ENCODE results near the gene SPATA31C1. TPM values are rescaled to one million over a fixed set of nuclear protein-coding genes. Genes with fewer than 3 reads are reported as not detected.

Gene SPATA31C1
- polyA plus RNA-seq, 2 of the 4 experiments (the other 2 are of a cell fraction), result not detected

DNA sequence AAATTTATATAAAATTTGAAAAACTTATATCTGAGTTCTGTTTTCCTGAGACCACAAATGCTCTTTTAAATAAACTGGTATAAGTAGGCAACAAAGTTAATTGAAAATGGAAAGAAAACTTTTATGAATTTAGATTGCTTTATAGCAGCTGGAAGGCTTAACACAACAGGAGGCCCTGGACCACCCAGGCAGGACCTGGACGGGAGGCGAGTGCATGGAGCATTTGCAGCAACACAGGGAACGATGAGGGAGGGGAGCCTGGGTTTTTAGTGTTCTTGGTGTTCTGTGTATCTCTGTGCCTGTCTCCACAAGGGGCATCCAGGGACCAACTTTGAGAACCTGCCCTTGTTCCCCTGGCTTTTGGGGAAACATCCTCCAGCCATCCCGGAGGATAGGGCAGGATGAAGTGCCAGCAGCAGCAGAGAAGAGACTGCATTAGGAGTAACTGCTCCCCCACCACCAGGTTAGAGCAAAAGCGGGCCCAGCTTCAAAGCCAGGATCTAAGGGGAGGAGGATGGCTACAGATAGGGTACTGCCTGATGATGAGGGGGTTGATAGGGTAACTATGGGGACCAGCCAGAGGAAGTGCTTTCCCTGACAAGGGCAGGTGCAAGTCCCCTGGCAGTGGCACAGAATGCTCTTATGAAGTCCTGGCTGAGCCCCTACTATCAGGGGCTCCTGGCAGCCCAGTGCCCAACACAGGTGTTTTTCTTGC lies 41.8 kb upstream of the SPATA31C1 start (continued):
- TF ChIP-seq EHMT2 (IDR thresholded peaks at IDR 0.05; ENCODE audit: low read depth), result no peak
- no peak for TF ChIP-seq PHF8 (IDR thresholded peaks at IDR 0.05; ENCODE audit: borderline replicate concordance, low read depth)
- TF ChIP-seq FOSB (CRISPR knock-in tag; IDR thresholded peaks at IDR 0.05), result no peak
- TF ChIP-seq CHD2 (IDR thresholded peaks at IDR 0.05; ENCODE audit: low read length, partially characterized antibody), result no peak
- TF ChIP-seq ESRRA (IDR thresholded peaks at IDR 0.05; ENCODE audit: borderline replicate concordance, low read length), result no peak
- TF ChIP-seq, protein P1, sequence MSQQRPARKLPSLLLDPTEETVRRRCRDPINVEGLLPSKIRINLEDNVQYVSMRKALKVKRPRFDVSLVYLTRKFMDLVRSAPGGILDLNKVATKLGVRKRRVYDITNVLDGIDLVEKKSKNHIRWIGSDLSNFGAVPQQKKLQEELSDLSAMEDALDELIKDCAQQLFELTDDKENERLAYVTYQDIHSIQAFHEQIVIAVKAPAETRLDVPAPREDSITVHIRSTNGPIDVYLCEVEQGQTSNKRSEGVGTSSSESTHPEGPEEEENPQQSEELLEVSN (IDR thresholded peaks at IDR 0.05; ENCODE audit: borderline replicate concordance, low read depth), result no peak
- no peak for TF ChIP-seq CHD4 (IDR thresholded peaks at IDR 0.05; ENCODE audit: borderline replicate concordance)
- no peak for TF ChIP-seq NFE2L2 (conservative IDR thresholded peaks at IDR 0.05; ENCODE audit: low read length)
- no peak for TF ChIP-seq HOXB13 (CRISPR knock-in tag; IDR thresholded peaks at IDR 0.05; ENCODE audit: low read depth)

DNA sequence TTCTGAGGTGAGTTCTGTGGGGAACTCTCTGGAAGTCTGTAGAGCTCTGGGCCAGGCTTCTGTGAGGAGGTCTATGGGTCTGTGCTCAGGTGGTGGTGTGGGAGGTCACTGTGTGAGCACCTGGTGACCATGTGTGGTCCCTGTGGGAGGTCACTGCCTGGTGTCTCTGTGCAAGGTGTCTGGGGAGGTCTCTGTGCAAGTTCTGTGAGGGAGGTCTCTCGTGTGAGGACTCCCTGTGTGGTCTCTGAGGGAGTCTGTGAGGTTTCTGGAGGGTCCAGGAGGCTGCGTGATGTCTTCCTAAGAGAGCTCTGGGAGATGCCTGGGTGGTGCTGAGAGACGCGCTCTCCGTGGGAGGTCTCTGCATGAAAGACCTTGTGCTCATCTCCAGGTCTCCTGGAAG lies 41.1 kb upstream of the SPATA31C1 start:
- no peak for TF ChIP-seq RARB (CRISPR knock-in tag; IDR thresholded peaks at IDR 0.05)
- TF ChIP-seq EHMT2 (IDR thresholded peaks at IDR 0.05; ENCODE audit: low read depth), result no peak
- TF ChIP-seq FOSB (CRISPR knock-in tag; IDR thresholded peaks at IDR 0.05), result no peak
- no peak for TF ChIP-seq MYC (IDR thresholded peaks at IDR 0.05; ENCODE audit: borderline replicate concordance, low read length)
- TF ChIP-seq, protein P2, sequence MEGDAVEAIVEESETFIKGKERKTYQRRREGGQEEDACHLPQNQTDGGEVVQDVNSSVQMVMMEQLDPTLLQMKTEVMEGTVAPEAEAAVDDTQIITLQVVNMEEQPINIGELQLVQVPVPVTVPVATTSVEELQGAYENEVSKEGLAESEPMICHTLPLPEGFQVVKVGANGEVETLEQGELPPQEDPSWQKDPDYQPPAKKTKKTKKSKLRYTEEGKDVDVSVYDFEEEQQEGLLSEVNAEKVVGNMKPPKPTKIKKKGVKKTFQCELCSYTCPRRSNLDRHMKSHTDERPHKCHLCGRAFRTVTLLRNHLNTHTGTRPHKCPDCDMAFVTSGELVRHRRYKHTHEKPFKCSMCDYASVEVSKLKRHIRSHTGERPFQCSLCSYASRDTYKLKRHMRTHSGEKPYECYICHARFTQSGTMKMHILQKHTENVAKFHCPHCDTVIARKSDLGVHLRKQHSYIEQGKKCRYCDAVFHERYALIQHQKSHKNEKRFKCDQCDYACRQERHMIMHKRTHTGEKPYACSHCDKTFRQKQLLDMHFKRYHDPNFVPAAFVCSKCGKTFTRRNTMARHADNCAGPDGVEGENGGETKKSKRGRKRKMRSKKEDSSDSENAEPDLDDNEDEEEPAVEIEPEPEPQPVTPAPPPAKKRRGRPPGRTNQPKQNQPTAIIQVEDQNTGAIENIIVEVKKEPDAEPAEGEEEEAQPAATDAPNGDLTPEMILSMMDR (IDR thresholded peaks at IDR 0.05), result no peak
- no peak for TF ChIP-seq BHLHE40 (IDR thresholded peaks at IDR 0.05; ENCODE audit: low read depth, low read length)
- TF ChIP-seq NFE2L2 (conservative IDR thresholded peaks at IDR 0.05; ENCODE audit: low read length), result no peak
- no peak for TF ChIP-seq SREBF2 (IDR thresholded peaks at IDR 0.05)
- no peak for TF ChIP-seq HEYL (CRISPR knock-in tag; IDR thresholded peaks at IDR 0.05)
- no peak overlapping the region for H3K4me3 ChIP-seq
- 82% methylated on average over 5 of the region's 5 CpGs for WGBS (ENCODE audit: missing lambda C conversion rate)
- DNase-seq (ENCODE audit: low read depth in 1 of 2, low spot score in 1 of 2), result no peak
- peak overlapping the region in 1 of 2 experiments; percentile 84; a peak in 3 of 6 replicates for H3K27ac ChIP-seq
- CTCF ChIA-PET, result no interaction called here
- no peak overlapping the region for H3K4me2 ChIP-seq
- ATAC-seq, result no peak
- H3K9me3 ChIP-seq, result peaks cover 14% of the 10 kb centered on the region
- POLR2A ChIA-PET, result no interaction called here
- peaks cover 13% of the 10 kb centered on the region; the same call in 2 of the 3 replicates for H3K4me1 ChIP-seq
- no peak for FAIRE-seq

- TF ChIP-seq MAX (IDR thresholded peaks at IDR 0.05) (peak; percentile 57), NFE2L2 (conservative IDR thresholded peaks at IDR 0.05; ENCODE audit: low read length) (peak; percentile 66), RARB (CRISPR knock-in tag; IDR thresholded peaks at IDR 0.05) (no peak), CEBPB (IDR thresholded peaks at IDR 0.05) (peak in 1 of 2 experiments; percentile 26; a peak in 1 of 4 replicates), HMGXB4 (CRISPR knock-in tag; IDR thresholded peaks at IDR 0.05; ENCODE audit: borderline replicate concordance) (no peak), JUNB (IDR thresholded peaks at IDR 0.05) (0 out of 2 replicates have a peak, but pooled peaks have one; percentile 38), FOSL2 (IDR thresholded peaks at IDR 0.05) (no peak), FOSL2 (CRISPR knock-in tag; IDR thresholded peaks at IDR 0.05) (peak; percentile 65), MAFK (IDR thresholded peaks at IDR 0.05; ENCODE audit: partially characterized antibody) (peak; percentile 82)
- DNase-seq (ENCODE audit: low read depth in 1 of 2, low spot score in 1 of 2) (peak; percentile 33 to 66), FAIRE-seq (peak; percentile 36), ATAC-seq (peak; percentile 52 to 76; a peak in 5 of 6 replicates)
- ChIA-PET CTCF (interaction anchor here (1.1 kb wide), 1 partner anchor 18 kb away, joined by 3 read pairs; no protein-coding TSS in a partner anchor), POLR2A (no interaction called here)
- Histone ChIP-seq H3K4me1 (peaks cover 13% of the 10 kb centered on the region; the same call in 2 of the 3 replicates), H3K27ac (peak overlapping the region; percentile 84 to 89), H3K9me3 (peaks cover 14% of the 10 kb centered on the region), H3K4me2 (peak overlapping the region; percentile 44), H3K4me3 (no peak overlapping the region)
- WGBS (ENCODE audit: missing lambda C conversion rate), result 13% methylated on average over 1 of the region's 1 CpG
Measured at GRCh38 chr9:87878989-87879511, 38.7 kb upstream of the SPATA31C1 start.

All from A549 (cell line).